Ishikawa (cell line): ENCODE measurements around the gene FALEC.

Experiments used
- CEBPB ChIP-seq: IDR thresholded peaks from 2 replicates; pipeline ENCODE4 v1.6.1; 2012
- CREB1 ChIP-seq: IDR thresholded peaks from 2 replicates; pipeline ENCODE4 v1.6.1; 2012; ENCODE audit warnings: low read depth
- EGR1 ChIP-seq: IDR thresholded peaks from 2 replicates; pipeline ENCODE4 v1.6.1; 2012
- EP300 ChIP-seq: IDR thresholded peaks from 2 replicates; pipeline ENCODE4 v1.6.1; 2012; ENCODE audit warnings: borderline replicate concordance
- FOXM1 ChIP-seq: IDR thresholded peaks from 2 replicates; pipeline ENCODE4 v1.6.1; 2012; ENCODE audit warnings: low read depth, borderline replicate concordance
- MAX ChIP-seq: IDR thresholded peaks from 2 replicates; pipeline ENCODE4 v1.6.1; 2012
- NFIC ChIP-seq: IDR thresholded peaks from 2 replicates; pipeline ENCODE4 v1.6.1; 2012
- RAD21 ChIP-seq: IDR thresholded peaks from 2 replicates; pipeline ENCODE4 v1.6.1; 2012; ENCODE audit warnings: low read depth
- REST ChIP-seq: IDR thresholded peaks from 2 replicates; pipeline ENCODE4 v1.6.1; 2012; ENCODE audit warnings: low read depth, mild to moderate bottlenecking
- TAF1 ChIP-seq: IDR thresholded peaks from 2 replicates; pipeline ENCODE4 v1.6.1; 2012; ENCODE audit warnings: low read depth, mild to moderate bottlenecking
- TCF12 ChIP-seq: IDR thresholded peaks from 2 replicates; pipeline ENCODE4 v1.6.1; 2012; ENCODE audit warnings: low read depth
- TEAD4 ChIP-seq: IDR thresholded peaks from 2 replicates; pipeline ENCODE4 v1.6.1; 2012
- USF1 ChIP-seq: IDR thresholded peaks from 2 replicates; pipeline ENCODE4 v1.6.1; 2012
- YY1 ChIP-seq: IDR thresholded peaks from 2 replicates; pipeline ENCODE4 v1.6.1; 2012; ENCODE audit warnings: low read depth
- ZBTB7A ChIP-seq: IDR thresholded peaks from 2 replicates; pipeline ENCODE4 v1.6.1; 2012; ENCODE audit warnings: low read depth

The FALEC gene

GRCh38 chr1:150477733-150478132 lies 37.8 kb upstream of the FALEC start:
- TF ChIP-seq USF1 (no peak), EGR1 (no peak), CREB1 (no peak), MAX (no peak), YY1 (no peak), TEAD4 (no peak), TAF1 (no peak)

GRCh38 chr1:150479370-150479769 lies 36.2 kb upstream of the FALEC start:
- TF ChIP-seq MAX (no peak), ZBTB7A (no peak), TCF12 (no peak), RAD21 (no peak), TEAD4 (no peak), USF1 (no peak), EGR1 (no peak), CREB1 (no peak), YY1 (no peak), CEBPB (no peak), EP300 (no peak)

- TF ChIP-seq CREB1 (no peak), CEBPB (no peak), TEAD4 (no peak)
Observed at GRCh38 chr1:150479927-150480352, 35.6 kb upstream of the FALEC start.

- TF ChIP-seq EP300, result no peak
- no peak for TF ChIP-seq TCF12
- no peak for TF ChIP-seq MAX
- no peak for TF ChIP-seq CEBPB
- TF ChIP-seq YY1, result no peak
- no peak for TF ChIP-seq RAD21
- TF ChIP-seq TEAD4, result no peak
- no peak for TF ChIP-seq EGR1
- no peak for TF ChIP-seq REST
- no peak for TF ChIP-seq TAF1
- no peak for TF ChIP-seq FOXM1
- TF ChIP-seq CREB1, result no peak
- no peak for TF ChIP-seq USF1
- TF ChIP-seq NFIC, result no peak
- no peak for TF ChIP-seq ZBTB7A
Observed at GRCh38 chr1:150484431-150484830, 31.1 kb upstream of the FALEC start.

- peak; percentile 41 for TF ChIP-seq RAD21
- no peak for TF ChIP-seq NFIC
Observed at GRCh38 chr1:150484861-150485260, 30.7 kb upstream of the FALEC start.

- TF ChIP-seq CREB1 (no peak), CEBPB (no peak), USF1 (peak; percentile 71), NFIC (no peak), FOXM1 (no peak), YY1 (peak; percentile 86), EGR1 (no peak), TEAD4 (peak; percentile 52; the same call in 1 of the 2 replicates), EP300 (no peak), TCF12 (peak; percentile 76; the same call in 1 of the 2 replicates), RAD21 (0 out of 2 replicates have a peak, but pooled peaks have one; percentile 7), ZBTB7A (no peak), MAX (peak; percentile 85), TAF1 (peak; percentile 77; the same call in 1 of the 2 replicates), REST (no peak)
Observed at GRCh38 chr1:150486966-150487762, 28.4 kb upstream of the FALEC start, which contains the start of gene TARS2. Gene TARS2, plus strand, starts transcription at chr1:150487419. Its CDS starts 32 bp downstream, at chr1:150487451.
